GM19438 (cell line): Measurements from ENCODE around the gene RABGGTA.
"Not testable (repeated sequence)": the region's sequence is repeated elsewhere in the genome, so short reads cannot be mapped to it uniquely, and the experiment has no call there.

Experiments used
- ATAC-seq: cut with Tn5 transposase; IDR thresholded peaks from one replicate; pipeline ENCODE4 v1.9.1; 2021; ENCODE audit warnings: low read depth; ENCODE audit not compliant: unreplicated experiment

Gene RABGGTA

DNA sequence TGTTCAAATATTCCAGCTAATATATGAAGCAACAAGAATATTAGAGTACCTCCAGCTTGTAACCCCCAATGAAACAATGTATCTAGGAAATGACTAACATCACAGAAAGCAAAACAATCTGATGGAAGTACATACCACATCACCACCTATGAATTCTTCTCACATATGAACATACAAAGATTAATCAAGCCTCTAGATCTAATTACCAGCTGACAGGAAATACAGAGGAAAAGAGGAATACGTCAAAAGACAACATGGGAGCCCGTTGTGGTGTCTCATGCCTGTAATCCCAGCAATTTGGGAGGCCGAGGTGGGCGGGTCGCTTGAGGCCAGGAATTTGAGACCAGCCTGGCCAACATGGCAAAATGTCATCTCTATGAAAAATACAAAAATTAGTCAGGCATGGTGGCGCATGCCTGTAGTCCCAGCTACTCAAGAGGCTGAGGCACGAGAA lies 46.8 kb downstream of the RABGGTA start:
- ATAC-seq: no peak

DNA sequence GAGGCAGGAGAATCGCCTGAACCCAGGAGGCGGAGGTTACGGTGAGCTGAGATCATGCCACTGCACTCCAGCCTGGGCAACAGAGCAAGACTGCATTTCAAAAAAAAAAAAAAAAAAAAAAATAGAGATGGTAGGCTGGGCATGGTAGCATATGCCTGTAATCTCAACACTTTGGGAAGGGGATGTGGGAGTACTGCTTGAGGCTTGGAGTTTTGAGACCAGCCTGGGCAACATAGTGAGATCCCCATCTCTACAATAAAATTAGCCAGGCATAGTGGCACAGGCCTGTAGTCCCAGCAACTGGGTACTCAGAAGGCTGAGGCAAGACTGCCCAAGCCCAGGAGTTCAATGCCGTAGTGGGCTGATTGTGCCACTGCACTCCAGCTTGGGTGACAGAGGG lies 48.4 kb downstream of the RABGGTA start:
- ATAC-seq: not testable (repeated sequence)

DNA sequence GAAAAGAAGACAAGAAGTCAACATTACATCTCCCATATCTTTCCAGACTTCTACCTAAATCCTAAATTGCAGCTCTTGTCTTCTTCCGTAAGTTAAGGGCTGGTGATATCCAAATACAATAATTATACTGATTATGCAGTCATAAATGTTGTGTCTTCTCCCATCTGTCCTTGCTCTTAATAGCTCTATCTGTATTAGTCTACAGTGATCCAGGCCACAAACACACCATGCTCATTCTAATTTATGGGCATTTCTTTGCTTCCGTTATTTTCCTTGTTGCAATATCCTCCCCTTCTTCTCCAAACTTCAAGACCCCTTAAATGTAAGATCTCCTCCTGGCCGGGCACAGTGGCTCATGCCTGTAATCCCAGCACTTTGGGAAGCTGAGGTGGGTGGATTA lies 51.9 kb downstream of the RABGGTA start:
- no peak for ATAC-seq

DNA sequence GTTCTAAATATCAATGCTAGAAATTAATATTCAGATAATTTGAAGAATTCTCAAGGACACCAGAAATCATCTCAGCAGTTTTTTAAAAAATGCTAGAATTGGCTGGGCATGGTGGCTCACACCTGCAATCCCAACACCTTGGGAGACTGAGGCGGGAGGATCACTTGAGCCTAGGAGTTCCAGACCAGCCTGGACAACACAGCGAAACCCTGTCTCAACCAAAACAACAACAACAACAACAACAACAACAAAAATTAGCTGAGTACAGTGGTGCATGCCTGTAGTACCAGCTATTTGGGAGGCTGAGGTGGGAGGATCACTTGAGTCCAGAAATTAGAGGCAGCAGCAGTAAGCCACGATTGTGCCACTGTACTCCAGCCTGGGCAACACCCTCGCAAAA lies 52.3 kb downstream of the RABGGTA start:
- no peak for ATAC-seq

DNA sequence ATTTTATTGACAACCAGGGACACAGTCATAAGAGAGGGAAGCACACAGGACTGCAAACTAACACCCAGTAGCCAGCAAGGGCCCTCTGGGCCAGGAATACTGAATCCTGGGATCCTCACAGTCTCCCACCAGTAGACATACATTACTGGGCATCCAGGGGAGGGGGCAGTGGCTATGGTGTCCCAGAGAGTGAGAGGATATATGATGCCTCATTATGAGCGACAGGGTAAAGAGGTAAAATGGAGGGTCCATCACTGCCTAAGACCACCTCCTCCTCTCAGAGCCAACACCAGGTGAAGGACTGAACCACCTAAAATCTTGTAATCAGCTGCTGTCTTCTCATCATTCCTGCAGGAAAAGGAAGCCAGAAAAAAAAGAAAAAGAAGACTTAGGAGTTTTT lies 54.5 kb downstream of the RABGGTA start:
- ATAC-seq: not testable (repeated sequence)

DNA sequence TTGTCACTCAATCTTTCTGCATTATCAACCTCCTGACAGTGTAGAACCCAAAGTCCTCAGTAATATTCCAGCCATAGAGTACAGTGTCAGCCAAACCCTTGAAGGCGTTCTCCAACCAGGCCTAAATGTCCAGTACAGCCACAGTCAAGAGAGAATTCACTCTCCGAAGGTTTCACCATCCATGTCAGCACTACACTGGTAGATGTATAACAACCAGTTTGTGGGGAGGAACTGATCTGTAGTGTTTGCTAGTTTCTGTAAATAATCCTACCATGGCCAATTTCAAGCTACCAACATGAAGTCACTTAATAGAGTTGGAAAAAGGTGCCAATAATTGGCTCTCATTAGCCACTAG lies 55.1 kb downstream of the RABGGTA start:
- no peak for ATAC-seq
